AG08396 (cell line): ENCODE results near the gene NSUN5.
"Not testable (repeated sequence)": the region's sequence is repeated elsewhere in the genome, so short reads cannot be mapped to it uniquely, and the experiment has no call there.

Experiments
- DNase-seq: peaks from one replicate; pipeline ENCODE4 v3.0.0; 2012; ENCODE audit warnings: low spot score, mixed read lengths

Gene NSUN5

GRCh38 chr7:73267813-73268212, 40.8 kb downstream of the NSUN5 start:
- DNase-seq: not testable (repeated sequence)

- not testable (repeated sequence) for DNase-seq
Observed at GRCh38 chr7:73266719-73267368, 41.8 kb downstream of the NSUN5 start.

- DNase-seq: not testable (repeated sequence)
Observed at GRCh38 chr7:73262416-73262815, 46.2 kb downstream of the NSUN5 start.
